ENCODE results near the gene SDK1. TPM values are rescaled to one million over a fixed set of nuclear protein-coding genes. Genes with fewer than 3 reads are reported as not detected.
A peak's percentile ranks its signal among the peaks of the same experiment; 100 is the strongest.

Gene SDK1
- total and polyA plus RNA-seq, 4 donors, result 0.12 to 0.47 (median 0.36) TPM

GRCh38 chr7:4133491-4134044 is 832.5 kb downstream of the SDK1 start:
- Histone ChIP-seq H3K36me3 (ENCODE audit: control insufficient read depth in 4 of 4, insufficient read depth in 3 of 4, low read depth in 1 of 4, low read length in 3 of 4) (no peaks in the 10 kb centered on the region), H3K9me3 (ENCODE audit: control insufficient read depth in 4 of 4, low read length in 3 of 4) (no peaks in the 10 kb centered on the region), H3K9ac (ENCODE audit: low read depth in 1 of 2, low read length in 2 of 2) (peak overlapping the region; percentile 44 to 79), H3K27ac (ENCODE audit: low read depth in 1 of 2, low read length in 2 of 2) (peak overlapping the region; percentile 85 to 90), H3K4me1 (ENCODE audit: control insufficient read depth in 4 of 4, insufficient read depth in 4 of 4, low read length in 3 of 4) (peaks cover 0 to 7% (median 2%) of the 10 kb centered on the region in 4 donors), H3K27me3 (ENCODE audit: control insufficient read depth in 4 of 4, insufficient read depth in 4 of 4, low read length in 3 of 4) (no peaks in the 10 kb centered on the region), H3K4me3 (ENCODE audit: low read depth in 1 of 3, low read length in 3 of 3) (peak overlapping the region; percentile 43 to 66 (median 46))
- TF ChIP-seq FOXA1 (IDR thresholded peaks at IDR 0.05) (no peak), NR2F2 (IDR thresholded peaks at IDR 0.05) (no peak), EGR1 (IDR thresholded peaks at IDR 0.05; ENCODE audit: low read depth in 2 of 2) (no peak), RXRA (IDR thresholded peaks at IDR 0.05) (no peak), HNF4G (IDR thresholded peaks at IDR 0.05) (no peak), GABPA (IDR thresholded peaks at IDR 0.05 in 1 of 2, conservative IDR thresholded peaks at IDR 0.05 in 1 of 2) (no peak), MAX (IDR thresholded peaks at IDR 0.05) (no peak), ATF3 (IDR thresholded peaks at IDR 0.05) (no peak), YY1 (IDR thresholded peaks at IDR 0.05) (no peak), HNF4A (conservative IDR thresholded peaks at IDR 0.05) (no peak)
- DNase-seq (ENCODE audit: low spot score), result no peak
- WGBS, result 77% methylated on average over 8 of the region's 8 CpGs

- Histone ChIP-seq H3K9me3 (ENCODE audit: control insufficient read depth in 4 of 4, low read length in 3 of 4) (no peaks in the 10 kb centered on the region), H3K27me3 (ENCODE audit: control insufficient read depth in 4 of 4, insufficient read depth in 4 of 4, low read length in 3 of 4) (no peaks in the 10 kb centered on the region), H3K36me3 (ENCODE audit: control insufficient read depth in 4 of 4, insufficient read depth in 3 of 4, low read depth in 1 of 4, low read length in 3 of 4) (no peaks in the 10 kb centered on the region), H3K9ac (ENCODE audit: low read depth in 1 of 2, low read length in 2 of 2) (peak overlapping the region; percentile 44 to 79), H3K4me3 (ENCODE audit: low read depth in 1 of 3, low read length in 3 of 3) (peak overlapping the region; percentile 43 to 66 (median 46)), H3K4me1 (ENCODE audit: control insufficient read depth in 4 of 4, insufficient read depth in 4 of 4, low read length in 3 of 4) (peaks cover 0 to 7% (median 2%) of the 10 kb centered on the region in 4 donors), H3K27ac (ENCODE audit: low read depth in 1 of 2, low read length in 2 of 2) (peak overlapping the region; percentile 85 to 90)
- 52% methylated on average over 7 of the region's 7 CpGs for WGBS
- DNase-seq (ENCODE audit: low spot score), result no peak
- TF ChIP-seq CTCF (IDR thresholded peaks at IDR 0.05; ENCODE audit: low read depth, low read length, missing input control), result no peak
- peak in 1 of 2 donors; percentile 15 for TF ChIP-seq RAD21 (IDR thresholded peaks at IDR 0.05)
- peak; percentile 64 for TF ChIP-seq TAF1 (conservative IDR thresholded peaks at IDR 0.05)
- TF ChIP-seq HNF4A (conservative IDR thresholded peaks at IDR 0.05), result peak; percentile 59 to 80
- TF ChIP-seq MAX (IDR thresholded peaks at IDR 0.05), result no peak
- TF ChIP-seq YY1 (IDR thresholded peaks at IDR 0.05), result peak; percentile 6
- peak; percentile 59 for TF ChIP-seq HNF4G (IDR thresholded peaks at IDR 0.05)
These were observed 833.2 kb downstream of the SDK1 start for GRCh38 chr7:4134204-4134603.

- TF ChIP-seq MAX (IDR thresholded peaks at IDR 0.05) (peak; percentile 70), REST (IDR thresholded peaks at IDR 0.05) (peak; percentile 16), EGR1 (IDR thresholded peaks at IDR 0.05; ENCODE audit: low read depth in 2 of 2) (peak in 1 of 2 donors; percentile 80), ZBTB33 (IDR thresholded peaks at IDR 0.05) (no peak), SP1 (IDR thresholded peaks at IDR 0.05) (peak; percentile 65), TAF1 (conservative IDR thresholded peaks at IDR 0.05) (no peak), HNF4G (IDR thresholded peaks at IDR 0.05) (peak; percentile 64), HNF4A (conservative IDR thresholded peaks at IDR 0.05) (peak; percentile 78 to 84), YY1 (IDR thresholded peaks at IDR 0.05) (no peak), RXRA (IDR thresholded peaks at IDR 0.05) (peak; percentile 52 to 61), RAD21 (IDR thresholded peaks at IDR 0.05) (peak in 1 of 2 donors; percentile 12)
- H3K27ac ChIP-seq (ENCODE audit: low read depth in 1 of 2, low read length in 2 of 2), result peak overlapping the region; percentile 85 to 90
- no peaks in the 10 kb centered on the region for H3K27me3 ChIP-seq (ENCODE audit: control insufficient read depth in 4 of 4, insufficient read depth in 4 of 4, low read length in 3 of 4)
- peaks cover 0 to 7% (median 2%) of the 10 kb centered on the region in 4 donors for H3K4me1 ChIP-seq (ENCODE audit: control insufficient read depth in 4 of 4, insufficient read depth in 4 of 4, low read length in 3 of 4)
- DNase-seq (ENCODE audit: low spot score), result peak; percentile 40
- WGBS, result 64% methylated on average over 20 of the region's 20 CpGs
- peak overlapping the region; percentile 44 to 79 for H3K9ac ChIP-seq (ENCODE audit: low read depth in 1 of 2, low read length in 2 of 2)
- peak overlapping the region in 2 of 3 donors; percentile 43 to 66 for H3K4me3 ChIP-seq (ENCODE audit: low read depth in 1 of 3, low read length in 3 of 3)
- H3K36me3 ChIP-seq (ENCODE audit: control insufficient read depth in 4 of 4, insufficient read depth in 3 of 4, low read depth in 1 of 4, low read length in 3 of 4), result no peaks in the 10 kb centered on the region
- no peaks in the 10 kb centered on the region for H3K9me3 ChIP-seq (ENCODE audit: control insufficient read depth in 4 of 4, low read length in 3 of 4)
These were observed 833.6 kb downstream of the SDK1 start for GRCh38 chr7:4134631-4135030.

All from liver (tissue), 9 donors.